H9 (cell line): Measurements from ENCODE around the gene ARAF. TPM values are rescaled to one million over a fixed set of nuclear protein-coding genes. Genes with fewer than 3 reads are reported as not detected.

ENCODE experiments used
- DNase-seq: peaks from one replicate; pipeline ENCODE4 v3.0.0-alpha.2; 2017
- H2AFZ ChIP-seq: one replicate; pipeline ENCODE4 v1.6.1; 2013; ENCODE audit warnings: mild to moderate bottlenecking, low read length, control low read depth, moderate library complexity
- H2AK5ac ChIP-seq: 2 replicates; pipeline ENCODE4 v1.6.1; 2013; ENCODE audit warnings: low read length, control low read depth, mixed read lengths; ENCODE audit not compliant: insufficient read length
- H2BK120ac ChIP-seq: one replicate; pipeline ENCODE4 v1.6.1; 2013; ENCODE audit warnings: low read depth, mild to moderate bottlenecking, low read length, control low read depth, inconsistent platforms; ENCODE audit not compliant: poor library complexity, severe bottlenecking
- H2BK12ac ChIP-seq: 2 replicates; pipeline ENCODE4 v1.6.1; 2013; ENCODE audit warnings: low read length, control low read depth, mixed read lengths, low read depth; ENCODE audit not compliant: insufficient read length
- H2BK15ac ChIP-seq: 2 replicates; pipeline ENCODE4 v1.6.1; 2013; ENCODE audit warnings: low read depth, low read length, control low read depth
- H2BK20ac ChIP-seq: one replicate; pipeline ENCODE4 v1.6.1; 2013; ENCODE audit warnings: low read depth, mild to moderate bottlenecking, low read length, control low read depth, inconsistent platforms; ENCODE audit not compliant: poor library complexity, severe bottlenecking
- H2BK5ac ChIP-seq: 2 replicates; pipeline ENCODE4 v1.6.1; 2013; ENCODE audit warnings: low read length, control low read depth, mixed read lengths; ENCODE audit not compliant: insufficient read length
- H3K14ac ChIP-seq: 2 replicates; pipeline ENCODE4 v1.6.1; 2013; ENCODE audit warnings: low read length, control low read depth; ENCODE audit not compliant: insufficient read depth
- H3K18ac ChIP-seq: 2 replicates; pipeline ENCODE4 v1.6.1; 2013; ENCODE audit warnings: low read depth, mild to moderate bottlenecking, mixed read lengths, low read length, control low read depth; ENCODE audit not compliant: insufficient read length
- H3K23ac ChIP-seq: 2 replicates; pipeline ENCODE4 v1.6.1; 2013; ENCODE audit warnings: low read length, control low read depth, mixed read lengths, low read depth; ENCODE audit not compliant: insufficient read length
- H3K23me2 ChIP-seq: 2 replicates; pipeline ENCODE4 v1.6.1; 2013; ENCODE audit warnings: low read depth, mild to moderate bottlenecking, mixed read lengths, low read length, control low read depth; ENCODE audit not compliant: insufficient read length, poor library complexity, severe bottlenecking
- H3K27ac ChIP-seq: 2 replicates; pipeline ENCODE4 v1.5.1; 2013; ENCODE audit warnings: low read length, control low read depth, mixed read lengths, low read depth; ENCODE audit not compliant: insufficient read length
- H3K27me3 ChIP-seq: 2 replicates; pipeline ENCODE4 v1.6.1; 2013; ENCODE audit warnings: low read length, control low read depth, inconsistent platforms; ENCODE audit not compliant: insufficient read depth
- H3K4ac ChIP-seq: 2 replicates; pipeline ENCODE4 v1.6.1; 2013; ENCODE audit warnings: low read depth, mild to moderate bottlenecking, control low read depth, inconsistent platforms, low read length, moderate library complexity
- H3K4me1 ChIP-seq: 2 replicates; pipeline ENCODE4 v1.6.1; 2013; ENCODE audit warnings: low read length, control low read depth, inconsistent platforms; ENCODE audit not compliant: insufficient read depth
- H3K4me2 ChIP-seq: 2 replicates; pipeline ENCODE4 v1.6.1; 2013; ENCODE audit warnings: low read length, control low read depth, mixed read lengths; ENCODE audit not compliant: insufficient read length, insufficient read depth
- H3K56ac ChIP-seq: 2 replicates; pipeline ENCODE4 v1.6.1; 2013; ENCODE audit warnings: low read depth, mild to moderate bottlenecking, mixed read lengths, low read length, control low read depth; ENCODE audit not compliant: insufficient read length
- H3K79me1 ChIP-seq: 2 replicates; pipeline ENCODE4 v1.6.1; 2013; ENCODE audit warnings: low read depth, mild to moderate bottlenecking, moderate library complexity, low read length, control low read depth, inconsistent platforms; ENCODE audit not compliant: insufficient read depth, poor library complexity, severe bottlenecking
- H3K79me2 ChIP-seq: 2 replicates; pipeline ENCODE4 v1.6.1; 2013; ENCODE audit warnings: low read length, control low read depth, inconsistent platforms; ENCODE audit not compliant: insufficient read depth
- H3K9ac ChIP-seq: 2 replicates; pipeline ENCODE4 v1.6.1; 2013; ENCODE audit warnings: low read length, control low read depth, mixed read lengths; ENCODE audit not compliant: insufficient read length; ENCODE audit errors: extremely low read depth
- H3K9me3 ChIP-seq: one replicate; pipeline ENCODE4 v1.6.1; 2013; ENCODE audit warnings: low read depth, low read length, inconsistent platforms; ENCODE audit not compliant: control insufficient read depth
- H3T11ph ChIP-seq: one replicate; pipeline ENCODE4 v1.6.1; 2013; ENCODE audit warnings: mild to moderate bottlenecking, low read length, control low read depth, inconsistent platforms
- H4K20me1 ChIP-seq: one replicate; pipeline ENCODE4 v1.6.1; 2013; ENCODE audit not compliant: control insufficient read depth, insufficient read length, insufficient read depth
- H4K5ac ChIP-seq: 2 replicates; pipeline ENCODE4 v1.6.1; 2013; ENCODE audit warnings: low read depth, mild to moderate bottlenecking, mixed read lengths, low read length, control low read depth; ENCODE audit not compliant: insufficient read length
- H4K8ac ChIP-seq: replicated peaks from 2 replicates; pipeline ENCODE4 v1.6.1; 2013; ENCODE audit warnings: low read length, control low read depth, mixed read lengths, low read depth; ENCODE audit not compliant: insufficient read length
- H4K91ac ChIP-seq: 2 replicates; pipeline ENCODE4 v1.6.1; 2013; ENCODE audit warnings: low read depth, mild to moderate bottlenecking, moderate library complexity, mixed read lengths, low read length, control low read depth; ENCODE audit not compliant: insufficient read length
- H3K27ac Mint-ChIP-seq, 3 experiments: 2 replicates in 2 of 3; 3 replicates in 1 of 3; pipeline ENCODE4 v1.8.0; 2020 to 2021; ENCODE audit warnings: mixed read lengths in 3 of 3, mild to moderate bottlenecking in 1 of 3, moderate library complexity in 1 of 3
- H3K27me3 Mint-ChIP-seq: 2 replicates; pipeline ENCODE4 v1.8.0; 2021; ENCODE audit warnings: low read depth, mild to moderate bottlenecking, moderate library complexity, mixed read lengths
- H3K36me3 Mint-ChIP-seq, 3 experiments: 2 replicates in 2 of 3; 3 replicates in 1 of 3; pipeline ENCODE4 v1.8.0; 2020 to 2021; ENCODE audit warnings: low read depth in 3 of 3, mixed read lengths in 3 of 3; ENCODE audit not compliant: insufficient read depth in 1 of 3
- H3K4me1 Mint-ChIP-seq, 2 experiments: 2 replicates each; pipeline ENCODE4 v1.8.0; 2020; ENCODE audit warnings: mixed read lengths in 2 of 2
- H3K4me3 Mint-ChIP-seq, 2 experiments: 2 replicates in 1 of 2; 3 replicates in 1 of 2; pipeline ENCODE4 v1.8.0; 2020 to 2021; ENCODE audit warnings: mild to moderate bottlenecking in 2 of 2, mixed read lengths in 2 of 2, moderate library complexity in 1 of 2
- H3K9me3 Mint-ChIP-seq, 2 experiments: 2 replicates in 1 of 2; 3 replicates in 1 of 2; pipeline ENCODE4 v1.8.0; 2020; ENCODE audit warnings: mild to moderate bottlenecking in 2 of 2, mixed read lengths in 2 of 2, moderate library complexity in 1 of 2
- WGBS: extraction: QIAGEN DNeasy Blood & Tissue Kit; methylation state at CpG from one replicate; pipeline ENCODE4 v1.1.7; 2013; ENCODE audit warnings: missing lambda C conversion rate, low lambda C conversion rate, mixed read lengths; ENCODE audit not compliant: insufficient read length; ENCODE audit errors: extremely low coverage; 5-methylcytosine and 5-hydroxymethylcytosine counted together
- total RNA-seq: library from RNA; stranded (reverse); gene quantifications from 2 replicates; pipeline ENCODE4 v1.2.1, GENCODE V29; 2021
- TF ChIP-seq, protein P1 (sequence below): fragments of 200-600 bp; sonication (generic); conservative IDR thresholded peaks from 3 replicates; pipeline ENCODE4 v1.8.0; 2021; ENCODE audit warnings: antibody characterized with exemption, mild to moderate bottlenecking

The ARAF gene
- total RNA-seq, 1 experiment from 2014 or later, result 48.1 TPM

DNA sequence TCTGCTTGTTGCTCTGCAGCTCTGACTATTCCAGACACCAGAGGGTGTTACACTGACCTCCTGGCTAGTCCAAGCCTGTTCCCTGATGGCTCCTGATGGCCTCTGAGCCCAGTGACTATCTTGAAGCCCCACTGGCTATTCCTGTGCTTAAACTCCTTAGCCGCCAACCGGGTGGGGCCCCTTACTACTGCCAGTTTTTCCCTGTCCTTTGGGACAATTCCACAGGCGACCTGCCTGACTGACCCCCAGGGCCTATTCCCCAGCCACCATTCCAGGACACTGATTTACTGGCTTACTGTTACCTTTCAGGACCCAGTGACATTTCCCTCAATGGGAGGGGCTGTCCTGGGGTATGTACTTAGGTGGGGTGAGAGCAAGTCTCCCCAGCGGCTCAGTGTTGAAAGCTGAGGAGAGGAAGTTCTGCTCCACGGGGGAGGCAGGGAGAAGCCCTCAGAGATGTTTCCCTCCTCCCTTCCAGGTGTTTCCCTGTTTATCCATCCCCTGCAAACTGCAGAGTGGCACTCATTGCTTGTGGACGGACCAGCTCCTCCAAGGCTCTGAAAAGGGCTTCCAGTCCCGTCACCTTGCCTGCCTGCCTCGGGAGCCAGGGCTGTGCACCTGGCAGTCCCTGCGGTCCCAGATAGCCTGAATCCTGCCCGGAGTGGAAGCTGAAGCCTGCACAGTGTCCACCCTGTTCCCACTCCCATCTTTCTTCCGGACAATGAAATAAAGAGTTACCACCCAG is 25.2 kb downstream of the ARAF start:
- H3K4me1 ChIP-seq, result no peaks in the 10 kb centered on the region
- no peaks in the 10 kb centered on the region for H4K20me1 ChIP-seq
- H3K23me2 ChIP-seq, result peaks cover 4% of the 10 kb centered on the region
- H3K79me2 ChIP-seq, result no peaks in the 10 kb centered on the region
- no peak overlapping the region for H2BK12ac ChIP-seq
- H2AFZ ChIP-seq, result no peak overlapping the region
- no CpG with 5 or more reads among the region's 11 CpGs for WGBS
- no peak overlapping the region for H3K56ac ChIP-seq
- H3K9ac ChIP-seq, result no peak overlapping the region
- no peaks in the 10 kb centered on the region for H3K79me1 ChIP-seq
- TF ChIP-seq, protein P1, sequence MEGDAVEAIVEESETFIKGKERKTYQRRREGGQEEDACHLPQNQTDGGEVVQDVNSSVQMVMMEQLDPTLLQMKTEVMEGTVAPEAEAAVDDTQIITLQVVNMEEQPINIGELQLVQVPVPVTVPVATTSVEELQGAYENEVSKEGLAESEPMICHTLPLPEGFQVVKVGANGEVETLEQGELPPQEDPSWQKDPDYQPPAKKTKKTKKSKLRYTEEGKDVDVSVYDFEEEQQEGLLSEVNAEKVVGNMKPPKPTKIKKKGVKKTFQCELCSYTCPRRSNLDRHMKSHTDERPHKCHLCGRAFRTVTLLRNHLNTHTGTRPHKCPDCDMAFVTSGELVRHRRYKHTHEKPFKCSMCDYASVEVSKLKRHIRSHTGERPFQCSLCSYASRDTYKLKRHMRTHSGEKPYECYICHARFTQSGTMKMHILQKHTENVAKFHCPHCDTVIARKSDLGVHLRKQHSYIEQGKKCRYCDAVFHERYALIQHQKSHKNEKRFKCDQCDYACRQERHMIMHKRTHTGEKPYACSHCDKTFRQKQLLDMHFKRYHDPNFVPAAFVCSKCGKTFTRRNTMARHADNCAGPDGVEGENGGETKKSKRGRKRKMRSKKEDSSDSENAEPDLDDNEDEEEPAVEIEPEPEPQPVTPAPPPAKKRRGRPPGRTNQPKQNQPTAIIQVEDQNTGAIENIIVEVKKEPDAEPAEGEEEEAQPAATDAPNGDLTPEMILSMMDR, result no peak
- no peak overlapping the region for H2BK5ac ChIP-seq
- peaks cover 43% of the 10 kb centered on the region for H3K9me3 ChIP-seq
- no peak overlapping the region for H3T11ph ChIP-seq
- no peak overlapping the region for H3K27ac ChIP-seq
- H3K18ac ChIP-seq, result no peak overlapping the region
- H4K5ac ChIP-seq, result no peak overlapping the region
- no peak overlapping the region for H2BK120ac ChIP-seq
- no peak overlapping the region for H2BK15ac ChIP-seq
- no peak overlapping the region for H4K91ac ChIP-seq
- Mint-ChIP-seq H3K27ac (peak overlapping the region in 2 of 3 experiments; percentile 10 to 52; a peak in 3 of 7 replicates), H3K4me1 (peaks cover 11 to 21% of the 10 kb centered on the region in 2 experiments), H3K4me3 (no peak overlapping the region; a peak in 1 of 5 replicates), H3K36me3 (peaks cover 19 to 26% (median 20%) of the 10 kb centered on the region in 3 experiments; a peak in 6 of 7 replicates), H3K9me3 (peaks cover 71 to 81% of the 10 kb centered on the region in 2 experiments), H3K27me3 (no peaks in the 10 kb centered on the region; the same call in 1 of the 2 replicates)
- H3K23ac ChIP-seq, result no peak overlapping the region
- DNase-seq, result no peak
- no peaks in the 10 kb centered on the region for H3K27me3 ChIP-seq
- no peak overlapping the region for H3K14ac ChIP-seq
- no peak overlapping the region for H3K4ac ChIP-seq
- H2BK20ac ChIP-seq, result no peak overlapping the region
- no peak overlapping the region for H4K8ac ChIP-seq
- no peak overlapping the region for H3K4me2 ChIP-seq
- no peak overlapping the region for H2AK5ac ChIP-seq
